BE2C (cell line): ENCODE data around the gene B4GAT1.
"Not testable (repeated sequence)": the region's sequence is repeated elsewhere in the genome, so short reads cannot be mapped to it uniquely, and the experiment has no call there.

Experiments used
- DNase-seq: peaks from one replicate; pipeline ENCODE4 v3.0.0-alpha.2; 2020
- H3K27me3 ChIP-seq: fragments of 250-450 bp; sonication (Bioruptor Pico); 2 replicates; pipeline ENCODE4 v1.5.1; 2020; ENCODE audit warnings: mild to moderate bottlenecking
- H3K36me3 ChIP-seq: fragments of 250-450 bp; sonication (Bioruptor Pico); 2 replicates; pipeline ENCODE4 v1.5.1; 2020; ENCODE audit warnings: mild to moderate bottlenecking
- H3K4me1 ChIP-seq: fragments of 250-450 bp; sonication (Bioruptor Pico); 2 replicates; pipeline ENCODE4 v1.5.1; 2020
- H3K4me3 ChIP-seq: 2 replicates; pipeline ENCODE4 v1.5.1; 2011; ENCODE audit warnings: low read depth, low read length
- H3K9me3 ChIP-seq: fragments of 250-450 bp; sonication (Bioruptor Pico); 2 replicates; pipeline ENCODE4 v1.5.1; 2020
- CTCF ChIP-seq: IDR thresholded peaks from 2 replicates; pipeline ENCODE4 v1.5.1; 2012; ENCODE audit warnings: mild to moderate bottlenecking, low read depth, low read length

B4GAT1 gene

GRCh38 chr11:66363187-66363601 lies 15.8 kb upstream of the B4GAT1 start:
- Histone ChIP-seq H3K27me3 (no peaks in the 10 kb centered on the region), H3K4me3 (no peak overlapping the region), H3K4me1 (no peaks in the 10 kb centered on the region), H3K9me3 (no peaks in the 10 kb centered on the region), H3K36me3 (peaks cover 12% of the 10 kb centered on the region)
- TF ChIP-seq CTCF, result no peak
- no peak for DNase-seq

GRCh38 chr11:66362481-66363147 lies 15.2 kb upstream of the B4GAT1 start:
- TF ChIP-seq CTCF, result no peak
- no peak overlapping the region for H3K4me3 ChIP-seq
- H3K27me3 ChIP-seq, result no peaks in the 10 kb centered on the region
- H3K36me3 ChIP-seq, result peaks cover 12% of the 10 kb centered on the region
- no peaks in the 10 kb centered on the region for H3K9me3 ChIP-seq
- DNase-seq, result no peak
- H3K4me1 ChIP-seq, result no peaks in the 10 kb centered on the region

- no peaks in the 10 kb centered on the region for H3K9me3 ChIP-seq
- TF ChIP-seq CTCF, result no peak
- H3K27me3 ChIP-seq, result no peaks in the 10 kb centered on the region
- H3K4me1 ChIP-seq, result no peaks in the 10 kb centered on the region
- no peak for DNase-seq
- no peak overlapping the region for H3K4me3 ChIP-seq
- H3K36me3 ChIP-seq, result peaks cover 7% of the 10 kb centered on the region
These were observed 14.1 kb upstream of the B4GAT1 start for GRCh38 chr11:66361502-66361941.

GRCh38 chr11:66360406-66361073 lies 13.1 kb upstream of the B4GAT1 start:
- no peaks in the 10 kb centered on the region for H3K27me3 ChIP-seq
- no peaks in the 10 kb centered on the region for H3K9me3 ChIP-seq
- no peak for DNase-seq
- no peak for TF ChIP-seq CTCF
- peaks cover 7% of the 10 kb centered on the region; the same call in 1 of the 2 replicates for H3K36me3 ChIP-seq
- H3K4me1 ChIP-seq, result no peaks in the 10 kb centered on the region
- no peak overlapping the region for H3K4me3 ChIP-seq

GRCh38 chr11:66359662-66360087 lies 12.2 kb upstream of the B4GAT1 start:
- TF ChIP-seq CTCF, result no peak
- DNase-seq, result no peak
- H3K36me3 ChIP-seq, result peaks cover 7% of the 10 kb centered on the region; the same call in 1 of the 2 replicates

GRCh38 chr11:66350560-66351235 lies 3.3 kb upstream of the B4GAT1 start:
- not testable (repeated sequence) for H3K36me3 ChIP-seq, H3K4me1 ChIP-seq, H3K4me3 ChIP-seq, H3K27me3 ChIP-seq, DNase-seq, H3K9me3 ChIP-seq

More at GRCh38 chr11:66359662-66360087, 12.2 kb upstream of the B4GAT1 start:
- no peak overlapping the region for H3K4me3 ChIP-seq
- no peaks in the 10 kb centered on the region for H3K27me3 ChIP-seq
- H3K4me1 ChIP-seq, result no peaks in the 10 kb centered on the region
- no peaks in the 10 kb centered on the region for H3K9me3 ChIP-seq
